K562 (cell line): ENCODE data around the gene SH3RF1. TPM values are rescaled to one million over a fixed set of nuclear protein-coding genes. Genes with fewer than 3 reads are reported as not detected.

Source experiments
- ATAC-seq: fragments of 200-7000 bp; cut with Tn5 transposase; 3 replicates; pipeline ENCODE4 v1.9.1; 2020; ENCODE audit warnings: moderate library complexity
- BruUV-seq: library from RNA; stranded (reverse); fragments of 400-500 nt; replicated peaks from 2 replicates; lab custom pipeline; 2021; lab: Mats Ljungman, UMichigan
- CTCF ChIA-PET: fragments of 300-600 bp; formaldehyde crosslinking; extraction: SDS; loops from one replicate; lab custom pipeline; 2021; ENCODE audit warnings: low intra/inter-chr PET ratio; lab: Yijun Ruan, JAX
- POLR2A ChIA-PET: fragments of 300-600, 350-650 bp; sonication (Branson Sonifier 250); formaldehyde crosslinking; extraction: SDS; loops from one replicate; lab custom pipeline; 2021; ENCODE audit warnings: antibody characterized with exemption, inconsistent platforms; lab: Yijun Ruan, JAX
- DNase-seq, 4 experiments: peaks; one replicate each; pipeline versions ENCODE4 v3.0.0 to v3.0.0-alpha.2; 2011 to 2018; ENCODE audit warnings: low spot score in 3 of 4, mixed read lengths in 3 of 4; ENCODE audit errors: extremely low read depth in 1 of 4
- FAIRE-seq: peaks from 2 replicates; lab custom pipeline; 2011; peaks lifted over from hg19 to GRCh38; lab: Jason Lieb, UNC
- H2AFZ ChIP-seq: 2 replicates; pipeline ENCODE4 v1.6.0; 2011; ENCODE audit warnings: low read depth, low read length, control low read depth, inconsistent platforms
- H3K27ac ChIP-seq: fragments of 200-600 bp; 3 replicates; pipeline ENCODE4 v1.8.0; 2011; ENCODE audit warnings: low read depth, mild to moderate bottlenecking, control low read depth, inconsistent platforms, low read length, moderate library complexity, mixed read lengths; ENCODE audit errors: extremely low read depth
- H3K27me3 ChIP-seq, 2 experiments: fragments of 300-600 bp in 1 of 2; 2 replicates in 1 of 2; 3 replicates in 1 of 2; pipeline versions ENCODE4 v1.6.0 to v1.8.0; 2011; ENCODE audit warnings: inconsistent platforms in 2 of 2, low read length in 2 of 2, mild to moderate bottlenecking in 1 of 2, mixed read lengths in 1 of 2, moderate library complexity in 1 of 2; ENCODE audit not compliant: control insufficient read depth in 2 of 2, insufficient read depth in 2 of 2
- H3K36me3 ChIP-seq: fragments of 300-600 bp; 3 replicates; pipeline ENCODE4 v1.8.0; 2011; ENCODE audit warnings: mild to moderate bottlenecking, low read length, inconsistent platforms; ENCODE audit not compliant: control insufficient read depth, insufficient read depth
- H3K4me1 ChIP-seq, 2 experiments: fragments of 200-600 bp in 1 of 2; replicated peaks in 1 of 2; 2 replicates in 1 of 2; 3 replicates in 1 of 2; pipeline versions ENCODE4 v1.5.1 to v1.8.0; 2011; ENCODE audit warnings: inconsistent platforms in 2 of 2, low read length in 2 of 2, mild to moderate bottlenecking in 1 of 2, mixed read lengths in 1 of 2, moderate library complexity in 1 of 2; ENCODE audit not compliant: control insufficient read depth in 2 of 2, insufficient read depth in 2 of 2
- H3K4me2 ChIP-seq: 2 replicates; pipeline ENCODE4 v1.6.1; 2011; ENCODE audit warnings: low read length, control low read depth, inconsistent platforms, mixed read lengths; ENCODE audit not compliant: insufficient read depth
- H3K4me3 ChIP-seq: fragments of 200-600 bp; sonication (generic), shearing (Covaris generic); 2 replicates; pipeline ENCODE4 v1.5.1; 2016; ENCODE audit warnings: control low read depth, inconsistent platforms
- H3K79me2 ChIP-seq: fragments of 200-600 bp; 3 replicates; pipeline ENCODE4 v1.8.0; 2011; ENCODE audit warnings: low read length, inconsistent platforms; ENCODE audit not compliant: control insufficient read depth, insufficient read depth
- H3K9ac ChIP-seq, 2 experiments: 2 replicates each; pipeline versions ENCODE4 v1.6.0 to v1.6.1; 2011; ENCODE audit warnings: low read depth in 2 of 2, low read length in 2 of 2, control low read depth in 1 of 2, inconsistent platforms in 1 of 2, mild to moderate bottlenecking in 1 of 2, mixed read lengths in 1 of 2; ENCODE audit not compliant: insufficient read depth in 1 of 2
- H3K9me1 ChIP-seq: one replicate; pipeline ENCODE4 v1.6.0; 2011; ENCODE audit warnings: inconsistent platforms, mild to moderate bottlenecking, low read length, moderate library complexity; ENCODE audit not compliant: control insufficient read depth, insufficient read depth
- H3K9me3 ChIP-seq: replicated peaks from 2 replicates; pipeline ENCODE4 v1.5.1; 2011; ENCODE audit warnings: low read depth, low read length, inconsistent platforms; ENCODE audit not compliant: control insufficient read depth, insufficient read depth
- H4K20me1 ChIP-seq: replicated peaks from 2 replicates; pipeline ENCODE4 v1.6.1; 2011; ENCODE audit warnings: low read length, inconsistent platforms, mixed read lengths; ENCODE audit not compliant: control insufficient read depth, insufficient read depth
- ARID4B ChIP-seq: sonication (generic); formaldehyde crosslinking; IDR thresholded peaks from 2 replicates; pipeline ENCODE4 v1.8.0; 2022; ENCODE audit warnings: mild to moderate bottlenecking, missing genetic modification reagents
- CREBBP ChIP-seq: IDR thresholded peaks from one replicate; pipeline ENCODE4 v1.6.1; 2012; ENCODE audit warnings: low read depth, mild to moderate bottlenecking, control low read depth, inconsistent platforms, low read length
- NEUROD1 ChIP-seq: fragments of 150-350 bp; IDR thresholded peaks from 2 replicates; pipeline ENCODE4 v1.6.1; 2014; ENCODE audit warnings: borderline replicate concordance, low read length, low read depth; ENCODE audit not compliant: partially characterized antibody
- ZNF780A ChIP-seq: fragments of 250-450 bp; sonication (Bioruptor Pico); IDR thresholded peaks from 2 replicates; pipeline ENCODE4 v1.5.0; 2021; ENCODE audit warnings: mild to moderate bottlenecking
- WGBS: fragments of 100-300 bp; shearing (Covaris generic); methylation state at CpG from one replicate; pipeline ENCODE4 v1.1.6; 2016; ENCODE audit warnings: low coverage, mixed read lengths; ENCODE audit not compliant: insufficient coverage; ENCODE audit errors: missing lambda C conversion rate; 5-methylcytosine and 5-hydroxymethylcytosine counted together
- in situ Hi-C: fragments of 300-500 bp; cut with MboI; formaldehyde crosslinking; loops from 4 replicates; pipeline ENCODE4 v1.15.0; 2018; ENCODE audit warnings: inconsistent platforms, mixed read lengths
- intact Hi-C: fragments of 100-400 bp; cut with micrococcal nuclease; formaldehyde crosslinking; loops from 2 replicates; pipeline ENCODE4 v1.14.2; 2022
- polyA plus RNA-seq, 8 experiments: library from polyadenylated mRNA; depleted of rRNA in 4 of 8; stranded (reverse) in 5 of 8; unstranded in 3 of 8; fragments of >200 nt; fragmentation: Nextera tagmentation in 2 of 8; fragmentation: Illumina TruSeq in 1 of 8; extraction: Ambion mirVana in 2 of 8; extraction: Trizol in 1 of 8; gene quantifications; 2 replicates each; pipeline versions ENCODE4 v1.2.1 to v1.2.3, GENCODE V29; 2011 to 2014; ENCODE audit warnings: inconsistent platforms in 1 of 8, missing spikeins in 1 of 8
- total RNA-seq, 7 experiments: library from RNA; depleted of rRNA in 6 of 7; stranded (reverse); fragments of >200 nt in 6 of 7; fragmentation: Illumina TruSeq in 2 of 7; extraction: Trizol in 2 of 7; gene quantifications; 2 replicates each; pipeline versions ENCODE4 v1.2.1 to v1.2.3, GENCODE V29; 2011 to 2021; ENCODE audit warnings: low replicate concordance in 1 of 7

Gene SH3RF1
- total and polyA plus RNA-seq, 9 of the 15 experiments (the other 6 are each of a cell fraction or from before 2014, with no cell fraction given): 0.04 to 0.16 (median 0.11) TPM; not detected in 6

GRCh38 chr4:169154121-169154520 lies 116.6 kb downstream of the SH3RF1 start:
- intact Hi-C loops: no loop called here
- Histone ChIP-seq H3K4me1 (no peaks in the 10 kb centered on the region), H3K9ac (no peak overlapping the region), H3K27me3 (no peaks in the 10 kb centered on the region; a peak in 1 of 5 replicates), H3K36me3 (no peaks in the 10 kb centered on the region), H3K9me3 (no peaks in the 10 kb centered on the region), H3K4me2 (no peak overlapping the region), H3K4me3 (no peak overlapping the region), H3K27ac (no peak overlapping the region), H3K9me1 (no peaks in the 10 kb centered on the region), H4K20me1 (no peaks in the 10 kb centered on the region), H2AFZ (no peak overlapping the region), H3K79me2 (no peaks in the 10 kb centered on the region)
- in situ Hi-C loops: no loop called here
- TF ChIP-seq ZNF780A (CRISPR knock-in tag): no peak
- TF ChIP-seq NEUROD1: no peak
- no peak for TF ChIP-seq CREBBP
- no peak for TF ChIP-seq ARID4B (CRISPR knock-in tag)
- 7% methylated on average over 2 of the region's 2 CpGs for WGBS
- DNase-seq (no peak), ATAC-seq (no peak), FAIRE-seq (no peak)
- no TSS peak for BruUV-seq
- POLR2A ChIA-PET: no interaction called here
- CTCF ChIA-PET: no interaction called here
